K562 (cell line): ENCODE measurements around the gene ADAMTS14. TPM values are rescaled to one million over a fixed set of nuclear protein-coding genes. Genes with fewer than 3 reads are reported as not detected.

Experiments
- ATF7 ChIP-seq: fragments of 450-650 bp; IDR thresholded peaks from 2 replicates; pipeline ENCODE4 v1.7.1; 2014; ENCODE audit warnings: mild to moderate bottlenecking, moderate library complexity
- CBFA2T2 ChIP-seq: fragments of 450-650 bp; conservative IDR thresholded peaks from 2 replicates; pipeline ENCODE4 v1.6.1; 2017; ENCODE audit warnings: mild to moderate bottlenecking
- ELF1 ChIP-seq: fragments of 200-800 bp; sonication (Bioruptor generic); IDR thresholded peaks from 2 replicates; pipeline ENCODE4 v1.6.1; 2016; ENCODE audit warnings: missing genetic modification characterization, missing compliant biosample characterization
- EP300 ChIP-seq: IDR thresholded peaks from 2 replicates; pipeline ENCODE4 v1.6.1; 2012; ENCODE audit warnings: low read length, improper control_type of control experiment
- HMGN3 ChIP-seq: IDR thresholded peaks from 2 replicates; pipeline ENCODE4 v1.6.1; 2011; ENCODE audit warnings: borderline replicate concordance, low read depth, mild to moderate bottlenecking, mixed read lengths, low read length; ENCODE audit not compliant: insufficient read length; ENCODE audit errors: extremely low read depth
- KLF1 ChIP-seq: fragments of 450-650 bp; IDR thresholded peaks from 2 replicates; pipeline ENCODE4 v1.6.1; 2016; ENCODE audit warnings: missing genetic modification characterization, missing compliant biosample characterization
- PRPF4 ChIP-seq: fragments of 200-400 bp; formaldehyde crosslinking; IDR thresholded peaks from one replicate; pipeline ENCODE4 v1.6.1; 2017; ENCODE audit warnings: low read length, low read depth, mild to moderate bottlenecking; ENCODE audit not compliant: insufficient read depth, poor library complexity, severe bottlenecking
- TEAD4 ChIP-seq, 2 experiments: sonication (generic) in 1 of 2; formaldehyde crosslinking in 1 of 2; IDR thresholded peaks; 2 replicates each; pipeline versions ENCODE4 v1.6.1 to v1.8.0; 2012 to 2022; ENCODE audit warnings: borderline replicate concordance in 1 of 2, inconsistent platforms in 1 of 2, low read length in 1 of 2, mild to moderate bottlenecking in 1 of 2, missing genetic modification reagents in 1 of 2
- ZNF316 ChIP-seq: fragments of 450-650 bp; IDR thresholded peaks from 2 replicates; pipeline ENCODE4 v1.6.1; 2016
- polyA plus RNA-seq, 8 experiments: library from polyadenylated mRNA; depleted of rRNA in 4 of 8; stranded (reverse) in 5 of 8; unstranded in 3 of 8; fragments of >200 nt; fragmentation: Nextera tagmentation in 2 of 8; fragmentation: Illumina TruSeq in 1 of 8; extraction: Ambion mirVana in 2 of 8; extraction: Trizol in 1 of 8; gene quantifications; 2 replicates each; pipeline versions ENCODE4 v1.2.1 to v1.2.3, GENCODE V29; 2011 to 2014; ENCODE audit warnings: inconsistent platforms in 1 of 8, missing spikeins in 1 of 8
- total RNA-seq, 7 experiments: library from RNA; depleted of rRNA in 6 of 7; stranded (reverse); fragments of >200 nt in 6 of 7; fragmentation: Illumina TruSeq in 2 of 7; extraction: Trizol in 2 of 7; gene quantifications; 2 replicates each; pipeline versions ENCODE4 v1.2.1 to v1.2.3, GENCODE V29; 2011 to 2021; ENCODE audit warnings: low replicate concordance in 1 of 7
- TF ChIP-seq, protein P1 (sequence below), 3 experiments: IDR thresholded peaks in 2 of 3; conservative IDR thresholded peaks in 1 of 3; 2 replicates each; pipeline ENCODE4 v1.5.1; 2011 to 2012; ENCODE audit warnings: low read length in 3 of 3, mild to moderate bottlenecking in 3 of 3, control low read depth in 2 of 3, improper control_type of control experiment in 1 of 3, inconsistent platforms in 1 of 3, low read depth in 1 of 3, mixed read lengths in 1 of 3, moderate library complexity in 1 of 3; ENCODE audit not compliant: insufficient read depth in 2 of 3
- TF ChIP-seq, protein P2 (sequence below): sonication (generic); formaldehyde crosslinking; IDR thresholded peaks from 2 replicates; pipeline ENCODE4 v1.8.0; 2023; ENCODE audit warnings: mild to moderate bottlenecking, missing genetic modification reagents
- TF ChIP-seq, protein P3 (sequence below): fragments of 450-650 bp; conservative IDR thresholded peaks from 2 replicates; pipeline ENCODE4 v1.6.1; 2016; ENCODE audit warnings: missing genetic modification characterization, low read depth, mild to moderate bottlenecking, missing compliant biosample characterization, moderate library complexity

ADAMTS14 gene
- total and polyA plus RNA-seq, 9 of the 15 experiments (the other 6 are each of a cell fraction or from before 2014, with no cell fraction given), result 0.04 to 37.4 (median 15.9) TPM

DNA sequence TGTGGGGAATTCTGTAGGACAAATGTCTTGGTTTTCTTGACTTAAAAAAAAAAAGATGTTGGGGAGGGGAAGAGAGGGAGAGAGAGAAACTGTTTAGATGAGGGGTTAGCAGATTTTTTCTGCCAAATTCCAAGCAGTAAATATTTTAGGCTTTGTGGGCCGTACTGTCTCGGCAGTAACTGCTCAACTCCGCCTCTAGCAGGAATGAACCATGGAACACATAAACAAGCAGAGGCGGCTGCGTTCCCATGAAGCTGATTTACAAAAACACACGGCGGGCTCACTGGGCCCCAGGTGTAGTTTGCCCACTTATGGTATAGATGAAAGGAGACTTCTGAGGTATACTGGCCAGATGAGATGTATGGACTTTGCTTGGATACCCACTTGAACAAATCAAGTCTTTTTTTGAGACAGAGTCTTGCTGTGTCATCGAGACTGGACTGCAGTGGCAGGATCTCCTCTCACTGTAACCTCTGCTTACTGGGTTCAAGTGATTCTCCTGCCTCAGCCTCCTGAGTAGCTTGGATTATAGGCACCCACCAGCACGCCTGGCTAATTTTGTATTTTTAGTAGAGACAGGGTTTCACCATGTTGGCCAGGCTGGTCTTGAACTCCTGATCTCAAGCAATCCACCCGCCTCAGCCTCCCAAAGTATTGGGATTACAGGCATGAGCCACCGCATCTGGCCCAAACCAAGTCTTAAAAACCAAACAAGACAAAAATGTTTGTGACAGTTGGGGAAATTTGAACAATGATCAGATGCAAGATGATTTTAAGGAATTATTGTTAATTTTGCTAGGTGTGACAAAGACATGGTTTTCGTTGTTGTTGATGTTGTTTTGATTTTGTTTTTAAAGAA, 9.7 kb upstream of the ADAMTS14 start (continued):
- TF ChIP-seq EP300 (0 out of 2 replicates have a peak, but pooled peaks have one; percentile 1), CBFA2T2 (no peak), ZNF316 (peak; percentile 88), ELF1 (tag) (peak; percentile 14; the same call in 1 of the 2 replicates), KLF1 (tag) (0 out of 2 replicates have a peak, but pooled peaks have one; percentile 13), HMGN3 (no peak), TEAD4 (IDR thresholded peaks at IDR 0.05; ENCODE audit: low read length) (no peak; the same call in 1 of the 2 replicates), TEAD4 (CRISPR knock-in tag; IDR thresholded peaks at IDR 0.05; ENCODE audit: borderline replicate concordance) (no peak), ATF7 (0 out of 2 replicates have a peak, but pooled peaks have one; percentile 21), PRPF4 (no peak)
- TF ChIP-seq, protein P1, sequence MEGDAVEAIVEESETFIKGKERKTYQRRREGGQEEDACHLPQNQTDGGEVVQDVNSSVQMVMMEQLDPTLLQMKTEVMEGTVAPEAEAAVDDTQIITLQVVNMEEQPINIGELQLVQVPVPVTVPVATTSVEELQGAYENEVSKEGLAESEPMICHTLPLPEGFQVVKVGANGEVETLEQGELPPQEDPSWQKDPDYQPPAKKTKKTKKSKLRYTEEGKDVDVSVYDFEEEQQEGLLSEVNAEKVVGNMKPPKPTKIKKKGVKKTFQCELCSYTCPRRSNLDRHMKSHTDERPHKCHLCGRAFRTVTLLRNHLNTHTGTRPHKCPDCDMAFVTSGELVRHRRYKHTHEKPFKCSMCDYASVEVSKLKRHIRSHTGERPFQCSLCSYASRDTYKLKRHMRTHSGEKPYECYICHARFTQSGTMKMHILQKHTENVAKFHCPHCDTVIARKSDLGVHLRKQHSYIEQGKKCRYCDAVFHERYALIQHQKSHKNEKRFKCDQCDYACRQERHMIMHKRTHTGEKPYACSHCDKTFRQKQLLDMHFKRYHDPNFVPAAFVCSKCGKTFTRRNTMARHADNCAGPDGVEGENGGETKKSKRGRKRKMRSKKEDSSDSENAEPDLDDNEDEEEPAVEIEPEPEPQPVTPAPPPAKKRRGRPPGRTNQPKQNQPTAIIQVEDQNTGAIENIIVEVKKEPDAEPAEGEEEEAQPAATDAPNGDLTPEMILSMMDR (IDR thresholded peaks at IDR 0.05 in 2 of 3, conservative IDR thresholded peaks at IDR 0.05 in 1 of 3; ENCODE audit: insufficient read depth in 2 of 3, low read depth in 1 of 3, low read length in 3 of 3), result no peak
- TF ChIP-seq, protein P2, sequence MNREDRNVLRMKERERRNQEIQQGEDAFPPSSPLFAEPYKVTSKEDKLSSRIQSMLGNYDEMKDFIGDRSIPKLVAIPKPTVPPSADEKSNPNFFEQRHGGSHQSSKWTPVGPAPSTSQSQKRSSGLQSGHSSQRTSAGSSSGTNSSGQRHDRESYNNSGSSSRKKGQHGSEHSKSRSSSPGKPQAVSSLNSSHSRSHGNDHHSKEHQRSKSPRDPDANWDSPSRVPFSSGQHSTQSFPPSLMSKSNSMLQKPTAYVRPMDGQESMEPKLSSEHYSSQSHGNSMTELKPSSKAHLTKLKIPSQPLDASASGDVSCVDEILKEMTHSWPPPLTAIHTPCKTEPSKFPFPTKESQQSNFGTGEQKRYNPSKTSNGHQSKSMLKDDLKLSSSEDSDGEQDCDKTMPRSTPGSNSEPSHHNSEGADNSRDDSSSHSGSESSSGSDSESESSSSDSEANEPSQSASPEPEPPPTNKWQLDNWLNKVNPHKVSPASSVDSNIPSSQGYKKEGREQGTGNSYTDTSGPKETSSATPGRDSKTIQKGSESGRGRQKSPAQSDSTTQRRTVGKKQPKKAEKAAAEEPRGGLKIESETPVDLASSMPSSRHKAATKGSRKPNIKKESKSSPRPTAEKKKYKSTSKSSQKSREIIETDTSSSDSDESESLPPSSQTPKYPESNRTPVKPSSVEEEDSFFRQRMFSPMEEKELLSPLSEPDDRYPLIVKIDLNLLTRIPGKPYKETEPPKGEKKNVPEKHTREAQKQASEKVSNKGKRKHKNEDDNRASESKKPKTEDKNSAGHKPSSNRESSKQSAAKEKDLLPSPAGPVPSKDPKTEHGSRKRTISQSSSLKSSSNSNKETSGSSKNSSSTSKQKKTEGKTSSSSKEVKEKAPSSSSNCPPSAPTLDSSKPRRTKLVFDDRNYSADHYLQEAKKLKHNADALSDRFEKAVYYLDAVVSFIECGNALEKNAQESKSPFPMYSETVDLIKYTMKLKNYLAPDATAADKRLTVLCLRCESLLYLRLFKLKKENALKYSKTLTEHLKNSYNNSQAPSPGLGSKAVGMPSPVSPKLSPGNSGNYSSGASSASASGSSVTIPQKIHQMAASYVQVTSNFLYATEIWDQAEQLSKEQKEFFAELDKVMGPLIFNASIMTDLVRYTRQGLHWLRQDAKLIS (CRISPR knock-in tag), result 0 out of 2 replicates have a peak, but pooled peaks have one; percentile 63
- TF ChIP-seq, protein P3, sequence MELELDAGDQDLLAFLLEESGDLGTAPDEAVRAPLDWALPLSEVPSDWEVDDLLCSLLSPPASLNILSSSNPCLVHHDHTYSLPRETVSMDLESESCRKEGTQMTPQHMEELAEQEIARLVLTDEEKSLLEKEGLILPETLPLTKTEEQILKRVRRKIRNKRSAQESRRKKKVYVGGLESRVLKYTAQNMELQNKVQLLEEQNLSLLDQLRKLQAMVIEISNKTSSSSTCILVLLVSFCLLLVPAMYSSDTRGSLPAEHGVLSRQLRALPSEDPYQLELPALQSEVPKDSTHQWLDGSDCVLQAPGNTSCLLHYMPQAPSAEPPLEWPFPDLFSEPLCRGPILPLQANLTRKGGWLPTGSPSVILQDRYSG (tag), result peak; percentile 77; the same call in 1 of the 2 replicates
